Uterus (tissue), 4 donors: ENCODE measurements around the gene TRABD. TPM values are rescaled to one million over a fixed set of nuclear protein-coding genes. Genes with fewer than 3 reads are reported as not detected.
A peak's percentile ranks its signal among the peaks of the same experiment; 100 is the strongest.

Experiments used
- DNase-seq, 2 donors: peaks; one replicate each; pipeline ENCODE4 v3.0.0-alpha.2; 2019 to 2020
- H3K27ac ChIP-seq, 2 donors: fragments of 200-600 bp; sonication (generic); 1 replicate in 1 of 2; 2 replicates in 1 of 2; pipeline ENCODE4 v1.5.1; 2016 to 2018
- H3K27me3 ChIP-seq, 2 donors: fragments of 200-600 bp; sonication (generic); one replicate each; pipeline ENCODE4 v1.5.1; 2018 to 2019; ENCODE audit warnings: control low read depth in 1 of 2
- H3K36me3 ChIP-seq, 2 donors: fragments of 200-600 bp; sonication (generic); one replicate each; pipeline ENCODE4 v1.5.1; 2019; ENCODE audit warnings: control low read depth in 1 of 2
- H3K4me1 ChIP-seq, 2 donors: fragments of 200-600 bp; sonication (generic); one replicate each; pipeline ENCODE4 v1.5.1; 2018 to 2019; ENCODE audit warnings: control low read depth in 1 of 2
- H3K4me3 ChIP-seq, 2 donors: fragments of 200-600 bp; sonication (generic); 1 replicate in 1 of 2; 2 replicates in 1 of 2; pipeline ENCODE4 v1.5.1; 2018 to 2019; ENCODE audit warnings: mild to moderate bottlenecking in 1 of 2
- H3K9me3 ChIP-seq, 2 donors: fragments of 200-600 bp; sonication (generic); one replicate each; pipeline ENCODE4 v1.5.1; 2019; ENCODE audit warnings: control low read depth in 1 of 2
- POLR2A ChIP-seq, 2 donors: fragments of 450-650 bp; IDR thresholded peaks; one replicate each; pipeline ENCODE4 v1.6.1; 2016; ENCODE audit warnings: antibody characterized with exemption in 2 of 2, mild to moderate bottlenecking in 1 of 2, moderate library complexity in 1 of 2
- intact Hi-C: fragments of 100-400 bp; cut with DNase I; formaldehyde crosslinking; loops from one replicate; pipeline ENCODE4 v1.15.1; 2023; ENCODE audit warnings: low total_unique reads
- total RNA-seq, 4 donors: library from RNA; depleted of rRNA in 3 of 4; stranded (reverse); fragments of >200 nt in 3 of 4; gene quantifications; one replicate each; pipeline versions ENCODE4 v1.1.0 to v1.2.4, GENCODE V29; 2014 to 2023
- TF ChIP-seq, protein P1 (sequence below), 4 experiments: fragments of 200-600 bp in 2 of 4; fragments of 450-650 bp in 2 of 4; sonication (generic) in 2 of 4; IDR thresholded peaks; one replicate each; pipeline ENCODE4 v1.5.1; 2016 to 2019; ENCODE audit warnings: antibody characterized with exemption in 4 of 4, mild to moderate bottlenecking in 2 of 4, moderate library complexity in 1 of 4
- donor health status: DM: yes; HTN: yes; CAD: no.

Gene TRABD
- total RNA-seq, 4 donors from 2014 or later: 9.5 to 37.3 (median 15.0) TPM

DNA sequence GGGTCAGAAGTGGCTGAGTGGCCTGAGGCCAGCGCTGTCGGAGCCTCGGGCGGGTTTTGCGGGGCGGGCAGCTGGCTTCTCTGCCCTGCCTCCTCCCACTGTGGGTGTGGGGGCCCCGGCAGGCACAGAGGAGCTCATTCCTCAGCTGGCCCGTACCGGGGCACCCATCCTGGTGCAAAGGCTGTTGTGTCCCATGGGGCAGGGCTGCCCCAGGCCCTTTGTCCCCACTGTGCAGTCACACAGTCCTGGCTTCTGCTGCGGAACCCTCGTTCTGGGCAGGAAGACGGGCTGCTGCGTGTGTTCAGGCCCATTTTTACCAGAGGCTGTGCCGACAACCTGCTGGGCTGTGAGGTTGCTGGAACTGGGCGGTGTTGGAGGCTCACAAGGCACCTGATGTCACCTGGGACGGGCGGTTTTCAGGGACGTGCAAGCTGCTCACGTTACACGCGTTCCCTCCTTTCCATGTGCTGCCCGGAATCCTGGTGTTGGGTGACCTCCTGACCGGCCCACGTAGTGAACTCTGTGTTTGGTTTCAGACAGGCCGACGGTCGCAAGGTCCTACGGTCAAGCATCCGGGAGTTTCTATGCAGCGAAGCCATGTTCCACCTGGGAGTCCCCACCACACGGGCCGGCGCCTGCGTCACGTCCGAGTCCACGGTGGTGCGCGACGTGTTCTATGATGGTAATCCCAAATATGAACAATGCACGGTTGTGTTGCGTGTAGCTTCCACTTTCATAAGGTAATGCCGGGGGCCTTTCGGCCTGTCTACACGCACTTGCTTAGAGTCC lies 20.3 kb downstream of the TRABD start:
- Histone ChIP-seq H3K4me1 (peaks cover 0 to 9% of the 10 kb centered on the region in 2 donors), H3K27ac (no peak overlapping the region)

DNA sequence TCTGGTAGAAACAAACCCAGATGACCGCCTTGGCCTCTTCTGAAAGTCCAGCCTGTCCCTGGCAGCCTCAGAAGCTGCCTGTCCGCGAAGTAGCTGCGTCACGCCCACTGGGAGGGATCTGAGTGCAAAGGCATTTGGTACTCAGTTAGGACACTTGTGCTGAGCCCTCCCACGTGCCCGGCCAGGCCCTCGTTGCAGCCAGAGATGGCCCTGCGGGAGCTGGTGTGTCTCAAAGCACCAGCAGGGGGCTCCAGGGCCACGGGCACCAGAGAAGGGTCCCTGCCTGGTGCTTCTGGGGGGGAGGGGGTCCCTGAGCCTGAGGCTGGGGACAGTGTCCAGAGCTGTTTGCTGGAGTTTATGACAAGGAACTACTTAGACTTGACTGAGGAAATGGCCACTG lies 20.9 kb downstream of the TRABD start:
- no peak for DNase-seq
- TF ChIP-seq, protein P1, sequence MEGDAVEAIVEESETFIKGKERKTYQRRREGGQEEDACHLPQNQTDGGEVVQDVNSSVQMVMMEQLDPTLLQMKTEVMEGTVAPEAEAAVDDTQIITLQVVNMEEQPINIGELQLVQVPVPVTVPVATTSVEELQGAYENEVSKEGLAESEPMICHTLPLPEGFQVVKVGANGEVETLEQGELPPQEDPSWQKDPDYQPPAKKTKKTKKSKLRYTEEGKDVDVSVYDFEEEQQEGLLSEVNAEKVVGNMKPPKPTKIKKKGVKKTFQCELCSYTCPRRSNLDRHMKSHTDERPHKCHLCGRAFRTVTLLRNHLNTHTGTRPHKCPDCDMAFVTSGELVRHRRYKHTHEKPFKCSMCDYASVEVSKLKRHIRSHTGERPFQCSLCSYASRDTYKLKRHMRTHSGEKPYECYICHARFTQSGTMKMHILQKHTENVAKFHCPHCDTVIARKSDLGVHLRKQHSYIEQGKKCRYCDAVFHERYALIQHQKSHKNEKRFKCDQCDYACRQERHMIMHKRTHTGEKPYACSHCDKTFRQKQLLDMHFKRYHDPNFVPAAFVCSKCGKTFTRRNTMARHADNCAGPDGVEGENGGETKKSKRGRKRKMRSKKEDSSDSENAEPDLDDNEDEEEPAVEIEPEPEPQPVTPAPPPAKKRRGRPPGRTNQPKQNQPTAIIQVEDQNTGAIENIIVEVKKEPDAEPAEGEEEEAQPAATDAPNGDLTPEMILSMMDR (IDR thresholded peaks at IDR 0.05): no peak
- TF ChIP-seq POLR2A (IDR thresholded peaks at IDR 0.05): no peak
- Histone ChIP-seq H3K27ac (no peak overlapping the region), H3K36me3 (no peaks in the 10 kb centered on the region), H3K27me3 (no peaks in the 10 kb centered on the region), H3K4me1 (peaks cover 0 to 9% of the 10 kb centered on the region in 2 donors), H3K9me3 (no peaks in the 10 kb centered on the region), H3K4me3 (no peak overlapping the region)
- intact Hi-C loops: loop anchor here (10.0 kb wide), 1 partner anchor 282 kb away; no protein-coding TSS in a partner anchor

More for the DNA sequence above, 20.3 kb downstream of the TRABD start:
- TF ChIP-seq POLR2A (IDR thresholded peaks at IDR 0.05): no peak
- TF ChIP-seq, protein P1 (IDR thresholded peaks at IDR 0.05): no peak
- H3K9me3 ChIP-seq: no peaks in the 10 kb centered on the region
- H3K4me3 ChIP-seq: no peak overlapping the region
- H3K36me3 ChIP-seq: no peaks in the 10 kb centered on the region
- no peaks in the 10 kb centered on the region for H3K27me3 ChIP-seq
- intact Hi-C loops: loop anchor here (10.0 kb wide), 1 partner anchor 281 kb away; no protein-coding TSS in a partner anchor
- DNase-seq: no peak

DNA sequence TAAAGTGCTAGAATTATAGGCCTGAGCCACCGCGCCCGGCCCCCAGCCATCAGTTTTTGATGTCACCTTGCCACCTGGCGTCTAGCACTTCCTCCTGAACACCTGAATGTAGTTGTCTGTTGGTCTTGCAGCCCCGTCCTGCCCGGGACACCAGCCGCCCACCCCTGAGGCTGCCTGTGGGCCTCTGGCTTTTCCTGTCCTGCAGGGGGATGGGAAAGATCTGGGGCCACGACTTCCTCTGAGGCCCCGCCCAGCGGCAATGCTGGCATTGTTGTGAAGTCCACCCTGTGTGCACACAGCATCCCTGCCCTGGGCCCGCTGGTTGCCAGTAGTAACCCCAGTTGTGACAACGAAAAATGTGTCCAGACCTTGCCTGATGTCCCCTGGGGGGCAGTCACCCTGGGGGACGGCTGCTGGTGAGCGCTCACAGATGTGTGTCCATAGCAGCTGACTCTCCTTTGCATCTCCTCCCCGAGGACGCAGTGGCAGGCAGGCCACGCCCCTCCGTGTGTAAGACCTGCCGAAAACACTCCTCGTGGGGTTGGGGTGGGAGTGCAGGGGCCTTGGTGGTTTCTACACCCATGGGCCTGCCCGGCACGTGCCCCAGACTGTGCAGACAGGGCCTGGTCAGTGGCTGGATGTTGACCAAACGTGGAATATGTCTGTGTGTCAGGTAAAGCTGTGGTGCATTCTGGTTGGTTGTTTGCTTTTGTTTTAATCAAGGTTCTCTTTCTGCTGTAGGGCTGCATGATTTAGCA lies 21.8 kb downstream of the TRABD start:
- no peaks in the 10 kb centered on the region for H3K36me3 ChIP-seq
- peak in 1 of 2 donors; percentile 15 for DNase-seq
- peaks cover 0 to 9% of the 10 kb centered on the region in 2 donors for H3K4me1 ChIP-seq
- intact Hi-C loops: loop anchor here (10.0 kb wide), 1 partner anchor 283 kb away; no protein-coding TSS in a partner anchor
- no peak overlapping the region for H3K27ac ChIP-seq
- no peak for TF ChIP-seq POLR2A (IDR thresholded peaks at IDR 0.05)
- TF ChIP-seq, protein P1 (IDR thresholded peaks at IDR 0.05): no peak
- no peaks in the 10 kb centered on the region for H3K27me3 ChIP-seq
- no peak overlapping the region for H3K4me3 ChIP-seq
- no peaks in the 10 kb centered on the region for H3K9me3 ChIP-seq

DNA sequence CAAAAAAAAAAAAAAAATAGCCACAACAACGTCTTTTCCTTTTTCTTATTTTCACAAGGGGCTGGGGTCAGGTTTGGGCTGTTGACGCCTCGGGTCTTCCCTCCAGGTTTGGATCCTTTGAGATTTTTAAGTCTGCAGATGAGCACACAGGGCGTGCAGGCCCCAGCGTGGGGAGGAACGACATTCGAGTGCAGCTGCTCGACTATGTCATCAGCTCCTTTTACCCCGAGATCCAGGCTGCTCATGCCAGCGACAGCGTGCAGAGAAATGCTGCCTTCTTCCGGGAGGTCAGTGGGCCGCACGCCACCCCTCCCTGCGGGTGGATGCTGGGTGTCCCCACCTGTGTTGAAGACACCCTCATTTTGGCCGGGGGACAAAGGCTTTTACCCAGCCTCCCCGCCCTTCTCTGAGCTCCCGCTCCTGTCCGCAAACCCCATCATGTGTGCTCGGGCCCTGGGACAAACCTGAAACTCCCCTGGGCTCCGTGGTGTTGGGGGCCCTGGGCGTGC lies 22.8 kb downstream of the TRABD start:
- DNase-seq: no peak
- no peak overlapping the region for H3K27ac ChIP-seq
- H3K4me3 ChIP-seq: no peak overlapping the region
- TF ChIP-seq POLR2A (IDR thresholded peaks at IDR 0.05): no peak
- TF ChIP-seq, protein P1 (IDR thresholded peaks at IDR 0.05): no peak
- H3K4me1 ChIP-seq: peaks cover 0 to 9% of the 10 kb centered on the region in 2 donors
- no peaks in the 10 kb centered on the region for H3K36me3 ChIP-seq
- no peaks in the 10 kb centered on the region for H3K9me3 ChIP-seq
- intact Hi-C loops: loop anchor here (10.0 kb wide), 1 partner anchor 284 kb away; no protein-coding TSS in a partner anchor
- no peaks in the 10 kb centered on the region for H3K27me3 ChIP-seq
